GM21423 (cell line): ENCODE data around the gene PSMA7.
"Not testable (repeated sequence)": the region's sequence is repeated elsewhere in the genome, so short reads cannot be mapped to it uniquely, and the experiment has no call there.

Source experiments
- ATAC-seq: cut with Tn5 transposase; IDR thresholded peaks from one replicate; pipeline ENCODE4 v1.9.1; 2021; ENCODE audit warnings: mild to moderate bottlenecking, moderate library complexity; ENCODE audit not compliant: unreplicated experiment

The PSMA7 gene

DNA sequence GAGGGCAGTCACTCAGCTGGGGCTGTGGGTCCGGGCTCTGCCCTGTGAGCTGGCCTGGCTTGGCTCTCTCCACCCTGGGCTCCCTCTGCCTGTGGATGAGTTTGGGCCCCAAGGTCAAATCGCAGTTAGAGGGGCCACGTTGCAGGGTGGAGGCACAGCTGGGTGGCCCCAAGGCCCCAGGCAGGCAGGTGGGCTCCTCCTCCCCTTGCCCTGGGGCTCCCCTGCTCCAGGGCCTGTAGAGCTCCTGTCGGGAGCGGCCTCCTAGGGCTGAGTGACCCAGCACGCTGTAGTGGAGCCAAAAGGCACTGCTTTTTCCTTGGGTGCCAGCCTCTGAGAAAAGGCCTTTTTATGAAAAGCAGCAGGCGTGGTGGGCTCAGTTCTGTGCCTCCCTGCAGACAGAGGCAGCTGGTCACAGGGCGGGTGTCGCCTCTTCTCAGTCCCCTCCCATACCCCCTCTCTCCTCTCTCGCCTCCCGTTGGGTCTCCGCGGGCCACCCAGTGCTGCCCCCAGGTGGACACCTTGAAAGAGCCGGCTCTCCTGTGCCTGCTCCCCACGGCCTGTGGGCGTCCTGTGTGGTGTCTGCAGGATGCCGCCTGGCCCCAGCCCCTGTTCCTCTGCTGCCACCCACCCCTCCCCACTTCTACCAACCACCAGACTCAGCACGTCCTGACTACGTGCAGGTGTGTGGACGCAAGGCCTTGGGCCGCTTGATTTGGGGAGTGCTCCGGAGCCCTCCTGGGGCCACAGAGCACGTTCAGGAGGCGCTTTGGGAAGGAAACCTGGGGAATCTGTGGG, 13.6 kb upstream of the PSMA7 start:
- peak; percentile 63 for ATAC-seq

DNA sequence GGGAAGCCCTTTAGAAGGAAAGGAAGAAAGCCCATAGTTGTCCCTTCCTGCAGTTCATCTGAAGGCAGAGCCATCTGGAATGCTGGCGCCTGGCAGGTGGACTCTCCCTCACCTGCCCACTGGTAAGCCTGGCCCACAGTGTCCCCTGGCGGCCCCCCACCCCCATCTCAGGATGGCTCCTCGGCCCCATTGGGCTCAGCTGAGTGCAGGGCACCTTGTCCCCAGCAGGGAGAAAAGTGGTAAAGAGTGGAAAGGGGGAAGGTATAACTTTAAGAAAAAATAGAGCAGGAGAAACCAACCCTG, 13.0 kb upstream of the PSMA7 start:
- no peak for ATAC-seq

DNA sequence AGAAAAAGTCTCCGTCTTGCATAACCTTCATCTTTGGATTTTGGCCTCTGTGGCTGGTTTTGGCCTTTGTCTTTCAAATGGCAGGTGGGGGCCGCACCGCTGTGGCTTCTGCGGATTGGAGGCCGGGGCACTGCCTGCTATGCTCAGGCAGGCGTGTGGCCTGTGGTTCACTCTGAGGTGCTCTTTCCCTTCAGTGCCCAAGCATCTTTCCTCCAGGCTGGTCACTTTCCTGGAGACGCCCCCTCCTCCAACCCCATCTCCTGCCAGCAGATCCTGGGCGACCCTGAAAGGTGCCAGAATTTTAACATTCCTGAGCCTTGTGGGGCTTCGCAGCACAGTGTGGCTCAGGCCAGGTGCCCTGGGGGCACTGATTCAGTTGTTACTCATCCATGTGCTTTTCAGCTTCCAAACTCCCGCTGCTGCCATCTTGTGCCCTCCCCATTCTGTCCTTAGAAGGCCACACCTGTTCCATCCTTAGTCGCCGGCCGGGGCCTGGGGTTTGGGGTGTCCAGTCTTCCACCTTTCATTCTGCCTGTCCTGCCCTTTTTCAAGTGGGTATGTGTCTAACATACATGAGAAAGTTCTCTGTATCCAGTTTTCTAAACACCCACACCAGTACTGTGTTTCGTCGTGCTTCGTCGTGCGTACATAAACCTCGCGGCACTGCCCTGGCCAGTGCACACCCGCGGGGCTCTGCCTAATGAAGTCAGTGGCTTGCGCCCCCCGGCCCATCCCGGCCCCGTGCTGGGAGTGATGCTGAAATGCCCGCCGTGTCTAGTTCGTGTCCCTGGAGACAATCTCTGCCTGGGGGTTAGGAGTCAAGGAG, 12.4 kb upstream of the PSMA7 start:
- ATAC-seq = no peak

- no peak for ATAC-seq
These were observed 8.7 kb upstream of the PSMA7 start for GRCh38 chr20:62151835-62152364.

DNA sequence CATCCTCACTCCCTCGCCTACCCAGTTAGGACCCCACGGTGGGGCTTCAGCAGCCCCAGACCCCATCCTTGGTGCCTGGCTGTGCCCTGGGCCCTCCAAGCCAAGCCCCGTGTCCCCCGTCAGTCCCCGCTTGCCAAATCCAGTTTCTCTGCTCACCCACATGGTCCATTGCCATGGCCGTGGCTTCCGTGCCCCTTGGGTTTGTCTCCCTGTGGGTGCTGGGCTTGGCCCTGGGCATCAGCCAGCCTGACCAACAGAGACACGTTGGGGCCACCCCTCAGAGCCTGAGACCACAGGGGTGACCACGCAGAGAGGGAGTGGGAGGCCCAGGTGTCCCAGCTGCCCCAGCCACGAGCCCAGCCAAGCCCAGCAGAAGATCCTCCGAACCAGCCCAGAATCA, 8.0 kb upstream of the PSMA7 start:
- ATAC-seq = no peak

DNA sequence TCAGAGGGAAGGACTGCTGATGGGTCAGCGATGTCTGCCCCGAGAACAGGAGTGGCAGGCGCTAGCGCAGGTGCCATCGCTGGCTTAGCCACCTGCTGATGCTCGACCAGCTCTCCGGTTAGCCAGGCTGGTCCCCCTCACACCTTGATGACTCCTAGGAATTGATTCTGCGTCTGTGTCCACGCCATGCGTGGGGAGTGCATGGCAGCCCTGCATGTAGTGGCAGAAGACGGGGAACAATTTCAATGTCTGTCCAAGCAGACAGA, 7.0 kb upstream of the PSMA7 start:
- no peak for ATAC-seq

DNA sequence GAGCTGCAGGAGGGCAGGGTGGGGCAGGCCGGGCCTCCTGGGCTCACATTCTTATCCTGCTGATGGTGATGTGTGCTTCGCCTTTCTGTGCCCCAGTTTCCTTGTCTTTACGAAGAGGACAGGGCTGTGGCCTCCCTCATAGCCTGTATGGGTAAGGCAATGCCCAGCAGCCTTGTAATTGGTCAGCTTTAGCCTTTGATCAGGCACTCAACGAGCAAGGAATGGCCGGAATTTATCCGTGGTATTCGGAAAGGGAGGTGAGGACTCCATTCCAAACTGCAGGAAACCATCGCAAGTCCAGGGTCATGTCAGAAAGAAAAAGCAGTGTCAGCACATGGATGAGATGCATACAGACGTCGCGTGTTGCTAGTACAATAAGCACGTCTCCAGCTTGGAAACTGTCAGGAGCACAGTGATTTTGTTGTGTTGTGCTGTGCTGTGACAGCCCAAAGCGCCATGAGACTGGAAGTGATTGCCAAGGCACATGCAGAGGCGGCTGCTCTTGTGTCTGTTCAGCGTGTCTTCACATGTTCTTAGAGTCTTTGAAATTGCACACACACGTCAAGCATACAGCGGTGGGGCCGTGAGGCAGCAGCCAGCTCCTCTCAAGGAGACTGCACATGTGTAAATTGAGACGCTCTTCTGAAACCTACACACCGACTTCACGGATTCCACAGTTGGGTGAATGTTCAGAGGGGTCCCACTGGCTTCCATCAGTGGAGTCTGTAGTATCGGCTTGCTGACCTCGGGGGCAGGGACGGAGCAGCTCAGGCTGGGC, 6.5 kb upstream of the PSMA7 start:
- no peak for ATAC-seq

DNA sequence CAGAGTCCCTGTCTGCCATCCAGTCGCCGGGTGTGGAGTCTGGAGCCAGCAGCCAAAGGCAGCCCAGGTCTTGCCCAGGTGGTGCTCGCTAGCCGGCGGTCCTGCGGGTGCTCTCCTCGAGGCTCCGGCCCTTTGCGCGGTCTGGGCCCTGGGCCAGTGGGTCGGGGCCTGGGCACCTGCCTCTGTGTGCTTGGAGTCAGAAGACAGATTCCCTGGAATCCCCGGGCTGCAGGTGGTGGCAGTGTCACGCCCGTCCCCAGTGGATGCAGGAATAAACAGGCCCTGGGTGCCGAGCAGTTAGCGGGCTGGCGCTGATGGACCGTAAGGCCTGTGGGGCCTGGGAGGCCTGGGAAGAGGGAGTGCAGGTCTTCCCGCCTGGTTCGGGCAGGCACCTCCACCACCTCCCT, 5.7 kb upstream of the PSMA7 start:
- ATAC-seq = no peak

DNA sequence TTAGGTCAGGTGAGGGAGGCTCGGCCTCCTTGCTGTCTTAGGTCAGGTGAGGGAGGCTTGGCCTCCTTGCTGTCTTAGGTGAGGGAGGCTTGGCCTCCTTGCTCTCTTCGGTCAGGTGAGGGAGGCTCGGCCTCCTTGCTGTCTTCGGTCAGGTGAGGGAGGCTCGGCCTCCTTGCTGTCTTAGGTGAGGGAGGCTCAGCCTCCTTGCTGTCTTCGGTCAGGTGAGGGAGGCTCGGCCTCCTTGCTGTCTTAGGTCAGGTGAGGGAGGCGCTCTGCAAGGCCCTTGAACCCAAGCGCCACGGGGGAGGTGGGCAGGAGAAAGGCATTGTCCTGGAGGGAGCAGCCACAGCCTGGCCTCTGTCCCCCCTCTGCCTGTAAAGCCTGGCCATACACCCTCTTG, 5.2 kb upstream of the PSMA7 start:
- ATAC-seq = not testable (repeated sequence)

GRCh38 chr20:62147528-62147927, 4.3 kb upstream of the PSMA7 start:
- ATAC-seq = no peak

DNA sequence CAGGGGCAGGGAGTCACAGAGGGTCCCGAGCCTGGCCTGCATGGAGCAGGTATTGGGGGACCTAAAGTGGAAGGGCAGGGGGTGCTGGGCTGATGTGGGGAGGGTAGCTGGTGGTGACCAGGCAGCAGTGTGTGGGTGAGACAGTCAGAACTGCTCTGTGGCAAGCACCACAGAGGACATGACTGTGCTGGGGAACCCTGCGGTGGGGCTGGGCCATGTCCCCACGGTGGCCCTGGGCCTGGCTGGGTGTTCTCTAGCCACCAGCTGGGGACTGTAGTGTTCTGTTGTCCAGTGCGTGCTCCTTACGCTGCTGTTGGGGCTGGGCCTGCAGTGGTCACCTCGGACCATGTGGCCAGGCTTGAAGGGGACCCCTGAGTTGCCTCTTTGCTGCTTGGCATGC, 3.9 kb upstream of the PSMA7 start:
- no peak for ATAC-seq

- ATAC-seq = no peak
These were observed 3.0 kb upstream of the PSMA7 start for GRCh38 chr20:62146019-62146755.

GRCh38 chr20:62145688-62146018, 2.5 kb upstream of the PSMA7 start:
- no peak for ATAC-seq

DNA sequence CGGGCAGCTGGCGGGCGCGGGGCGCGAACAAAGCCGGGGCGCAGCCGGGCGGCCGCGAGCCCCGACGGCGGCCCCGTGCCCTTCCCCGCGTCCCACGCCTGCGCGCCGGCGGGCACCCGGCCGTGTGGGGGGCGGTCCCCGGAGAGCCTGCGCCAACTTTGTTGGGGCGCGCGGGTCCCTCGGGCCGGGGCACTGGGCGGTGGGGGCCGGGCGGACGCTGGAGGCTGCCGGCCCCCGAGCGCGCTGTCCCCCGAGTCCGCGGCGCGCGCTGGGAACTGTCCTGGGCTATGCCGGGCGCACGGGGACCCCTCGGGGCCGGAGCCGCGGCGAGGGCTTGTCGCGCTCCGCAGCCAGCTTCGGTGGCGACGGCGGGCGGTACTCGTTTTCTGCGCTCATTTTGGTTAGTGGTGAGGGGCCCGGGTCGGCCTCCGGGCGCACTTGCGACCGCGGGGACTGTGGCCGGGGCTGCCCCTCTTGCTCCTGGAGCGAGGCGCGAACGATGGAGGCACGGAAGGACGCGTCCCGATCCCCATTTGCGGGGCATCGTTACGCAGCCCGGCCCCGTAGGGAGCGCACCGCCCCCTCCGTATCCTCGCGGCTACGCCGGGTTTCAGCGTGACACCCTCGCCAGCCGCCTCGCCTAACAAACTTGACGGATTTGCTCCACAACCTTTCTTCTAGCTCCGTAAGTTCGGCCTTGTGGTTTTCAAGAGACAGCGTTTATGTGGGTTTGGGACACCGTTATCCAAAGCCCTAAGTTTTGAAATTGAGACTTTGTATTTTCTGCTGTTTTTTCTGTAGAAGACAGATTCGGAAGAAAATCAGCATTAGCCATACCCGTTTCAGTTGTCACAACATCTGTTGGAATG, 997 bp upstream of the PSMA7 start:
- ATAC-seq = peak; percentile 27

DNA sequence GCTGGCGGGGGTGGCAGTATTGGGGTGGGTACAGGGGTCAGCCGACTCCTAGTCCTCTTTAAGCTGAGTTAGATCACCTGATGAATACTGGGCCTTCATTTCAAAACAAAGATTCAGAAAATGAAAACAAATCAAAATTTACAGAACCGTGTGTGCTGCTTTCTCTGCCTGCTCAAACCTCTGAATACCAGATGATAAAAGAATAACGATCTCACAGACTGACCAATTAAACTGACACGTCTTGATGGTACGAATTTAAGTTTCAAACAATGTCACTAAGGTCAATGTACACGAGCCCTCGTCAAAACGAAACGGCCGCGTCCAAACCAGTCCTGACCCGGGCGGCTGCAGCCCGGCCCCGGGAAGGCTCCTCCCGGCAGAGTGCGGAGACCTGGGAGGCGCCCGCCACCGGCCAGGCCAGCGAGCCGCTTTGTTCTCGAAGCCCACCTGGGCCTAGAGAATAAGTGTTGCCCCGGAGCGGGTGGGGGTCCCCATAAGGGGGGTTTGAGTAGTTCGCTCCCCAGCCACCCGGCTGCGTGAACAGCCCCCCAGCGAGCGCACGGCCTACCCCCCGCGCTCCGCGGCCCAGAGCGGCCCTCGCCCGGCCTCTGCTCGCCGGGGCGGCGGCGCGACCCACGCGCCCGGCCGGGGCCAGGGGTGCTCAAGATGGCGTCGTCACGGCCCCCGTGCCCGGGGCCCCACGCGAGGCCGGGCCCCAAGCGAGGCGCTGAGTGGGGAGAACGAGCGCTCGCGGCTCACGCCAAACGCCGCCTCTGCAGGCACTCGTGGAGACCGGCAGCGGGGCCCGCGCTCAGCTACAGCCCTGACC, 728 bp downstream of the PSMA7 start:
- peak; percentile 14 for ATAC-seq

DNA sequence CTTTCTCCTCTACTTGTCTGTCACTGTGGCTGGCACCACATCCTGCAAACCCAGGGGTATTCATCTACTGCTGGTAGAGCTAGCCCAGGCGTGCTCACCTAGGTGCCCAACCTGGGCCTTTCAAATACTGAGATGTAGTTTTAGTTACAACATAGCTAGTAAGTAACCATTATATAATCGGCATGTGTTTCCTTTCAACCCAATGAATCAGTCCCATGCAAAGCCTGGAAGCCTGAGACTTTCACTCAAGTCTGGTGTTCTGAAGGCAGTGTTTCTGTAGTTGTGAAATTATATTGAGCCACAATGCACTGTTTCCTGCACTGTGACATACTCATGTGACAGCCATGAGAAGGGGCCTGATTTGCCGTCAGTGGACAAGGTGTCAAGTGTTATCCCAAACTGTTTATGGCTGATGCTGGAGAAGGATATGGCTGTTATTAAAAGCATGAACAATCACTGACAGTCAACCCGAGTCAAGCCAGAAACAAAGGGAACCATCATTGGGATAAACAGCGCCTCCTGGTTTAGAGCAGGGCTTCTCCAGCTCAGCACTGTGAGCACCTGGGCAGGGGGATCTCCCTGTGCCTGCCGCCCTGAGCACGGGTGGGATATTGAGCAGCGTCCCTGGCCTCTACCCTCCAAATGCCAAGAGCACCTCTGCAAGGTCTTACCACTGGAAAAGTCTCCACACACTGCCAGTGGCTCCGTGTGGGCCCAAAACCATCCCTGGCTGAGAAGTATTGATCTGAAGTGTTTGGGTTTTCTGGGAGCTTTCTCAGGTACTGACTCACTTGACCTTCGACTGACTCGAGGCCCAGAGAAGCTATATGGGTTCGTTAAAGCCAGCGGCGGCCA, 1.6 kb downstream of the PSMA7 start:
- ATAC-seq = no peak

- ATAC-seq = no peak
These were observed 2.2 kb downstream of the PSMA7 start for GRCh38 chr20:62141043-62141396.

GRCh38 chr20:62139636-62140035, 3.6 kb downstream of the PSMA7 start:
- no peak for ATAC-seq

GRCh38 chr20:62138912-62139311, 4.3 kb downstream of the PSMA7 start:
- ATAC-seq = no peak
